Diencephalon (tissue), 1 donor: ENCODE measurements around the gene TMEM144. TPM values are rescaled to one million over a fixed set of nuclear protein-coding genes. Genes with fewer than 3 reads are reported as not detected.

ENCODE experiments used
- total RNA-seq: library from RNA; depleted of rRNA; stranded (reverse); fragments of >200 nt; gene quantifications from one replicate; pipeline ENCODE4 v1.2.3, GENCODE V29; 2014

TMEM144 gene
- total RNA-seq = 9.7 TPM

GRCh38 chr4:158209825-158210807 lies at the start of gene TMEM144:
Gene TMEM144, plus strand, starts transcription at chr4:158210486. Its CDS starts 2,182 bp downstream, at chr4:158212668.

GRCh38 chr4:158172261-158173258 lies 37.7 kb upstream of the TMEM144 start, which contains the start of gene GASK1B:
Gene GASK1B, minus strand, starts transcription at chr4:158173025. Its CDS starts 1,650 bp downstream, at chr4:158171375.

Other genes with a start within 250 kb of the TMEM144 start
- gene GASK1B, start 37.5 kb upstream of the TMEM144 start, total RNA-seq = 44.8 TPM